ENCODE data around the gene G3BP2. TPM values are rescaled to one million over a fixed set of nuclear protein-coding genes. Genes with fewer than 3 reads are reported as not detected.
"Not testable (repeated sequence)": the region's sequence is repeated elsewhere in the genome, so short reads cannot be mapped to it uniquely, and the experiment has no call there.

G3BP2 gene
- total RNA-seq, 1 experiment from 2014 or later = 187 TPM

DNA sequence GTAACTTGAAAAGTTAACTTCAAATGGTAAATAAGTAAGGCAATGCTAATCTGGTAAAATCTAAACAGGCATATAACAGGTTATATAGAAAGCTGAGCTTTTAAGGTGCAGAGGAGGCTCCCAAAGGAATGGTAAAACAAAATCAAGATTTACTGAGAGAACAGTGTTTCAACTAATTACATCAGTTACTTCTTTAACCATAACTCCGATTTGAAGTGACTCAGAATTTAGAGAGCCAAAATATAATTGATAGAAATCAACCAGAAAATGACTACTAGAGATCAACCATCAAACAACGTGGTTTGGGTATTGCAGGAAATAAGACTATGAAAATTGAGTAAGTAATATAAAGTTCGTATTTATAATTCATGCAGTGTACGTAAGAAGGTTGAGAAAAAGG, 6.9 kb downstream of the G3BP2 start:
- no peaks in the 10 kb centered on the region for H3K9me3 ChIP-seq
- no peak overlapping the region for H3K4me3 ChIP-seq (ENCODE audit: low read depth, low read length)
- no peaks in the 10 kb centered on the region; the same call in 1 of the 2 replicates for H3K36me3 ChIP-seq (ENCODE audit: control insufficient read depth, insufficient read depth, low read length)
- intact Hi-C loops (cut with micrococcal nuclease; ENCODE audit: unreplicated experiment) = no loop called here
- Mint-ChIP-seq H3K36me3 (ENCODE audit: insufficient read depth, unreplicated experiment) (peaks cover 12% of the 10 kb centered on the region), H3K9me3 (ENCODE audit: unreplicated experiment) (no peaks in the 10 kb centered on the region), H3K4me3 (ENCODE audit: unreplicated experiment) (no peak overlapping the region), H3K27me3 (ENCODE audit: insufficient read depth, unreplicated experiment) (no peaks in the 10 kb centered on the region), H3K27ac (ENCODE audit: unreplicated experiment) (no peak overlapping the region), H3K4me1 (ENCODE audit: low read depth, unreplicated experiment) (peaks cover 9% of the 10 kb centered on the region)
- TF ChIP-seq, protein P1, sequence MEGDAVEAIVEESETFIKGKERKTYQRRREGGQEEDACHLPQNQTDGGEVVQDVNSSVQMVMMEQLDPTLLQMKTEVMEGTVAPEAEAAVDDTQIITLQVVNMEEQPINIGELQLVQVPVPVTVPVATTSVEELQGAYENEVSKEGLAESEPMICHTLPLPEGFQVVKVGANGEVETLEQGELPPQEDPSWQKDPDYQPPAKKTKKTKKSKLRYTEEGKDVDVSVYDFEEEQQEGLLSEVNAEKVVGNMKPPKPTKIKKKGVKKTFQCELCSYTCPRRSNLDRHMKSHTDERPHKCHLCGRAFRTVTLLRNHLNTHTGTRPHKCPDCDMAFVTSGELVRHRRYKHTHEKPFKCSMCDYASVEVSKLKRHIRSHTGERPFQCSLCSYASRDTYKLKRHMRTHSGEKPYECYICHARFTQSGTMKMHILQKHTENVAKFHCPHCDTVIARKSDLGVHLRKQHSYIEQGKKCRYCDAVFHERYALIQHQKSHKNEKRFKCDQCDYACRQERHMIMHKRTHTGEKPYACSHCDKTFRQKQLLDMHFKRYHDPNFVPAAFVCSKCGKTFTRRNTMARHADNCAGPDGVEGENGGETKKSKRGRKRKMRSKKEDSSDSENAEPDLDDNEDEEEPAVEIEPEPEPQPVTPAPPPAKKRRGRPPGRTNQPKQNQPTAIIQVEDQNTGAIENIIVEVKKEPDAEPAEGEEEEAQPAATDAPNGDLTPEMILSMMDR (IDR thresholded peaks at IDR 0.05; ENCODE audit: insufficient read depth in 1 of 2, low read depth in 1 of 2, low read length in 1 of 2, severe bottlenecking in 1 of 2, unreplicated experiment in 1 of 2) = no peak
- CTCF ChIA-PET = no interaction called here
- H3K4me1 ChIP-seq = peaks cover 26% of the 10 kb centered on the region
- BruUV-seq (replicated peaks) = no TSS peak
- DNase-seq = no peak
- POLR2A ChIA-PET = no interaction called here
- no peaks in the 10 kb centered on the region for H3K27me3 ChIP-seq (replicated peaks; ENCODE audit: control insufficient read depth, insufficient read depth, low read length)

DNA sequence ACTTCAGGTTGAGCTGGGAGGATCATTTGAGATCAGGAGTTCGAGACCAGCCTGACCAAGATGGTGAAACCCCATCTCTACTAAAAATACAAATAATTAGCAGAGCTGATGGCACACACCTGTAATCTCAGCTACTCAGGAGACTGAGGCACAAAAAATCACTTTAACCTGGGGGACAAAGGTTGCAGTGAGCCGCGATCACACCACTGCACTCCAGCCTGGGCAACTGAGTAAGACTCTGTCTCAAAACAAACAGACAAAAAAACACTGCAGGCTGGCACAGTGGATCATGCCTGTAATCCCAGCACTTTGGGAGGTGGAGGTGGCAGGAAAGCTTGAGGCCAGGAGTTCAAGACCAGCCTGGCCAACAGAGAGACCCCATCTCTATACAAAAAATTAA, 8.6 kb downstream of the G3BP2 start:
- intact Hi-C loops (cut with micrococcal nuclease; ENCODE audit: unreplicated experiment); H3K36me3 ChIP-seq (ENCODE audit: control insufficient read depth, insufficient read depth, low read length); H3K27ac Mint-ChIP-seq (ENCODE audit: unreplicated experiment); H3K9me3 Mint-ChIP-seq (ENCODE audit: unreplicated experiment); H3K4me3 Mint-ChIP-seq (ENCODE audit: unreplicated experiment); H3K4me1 Mint-ChIP-seq (ENCODE audit: low read depth, unreplicated experiment); CTCF ChIA-PET; H3K9me3 ChIP-seq; DNase-seq; H3K27me3 ChIP-seq (replicated peaks; ENCODE audit: control insufficient read depth, insufficient read depth, low read length); H3K4me3 ChIP-seq (ENCODE audit: low read depth, low read length); H3K27me3 Mint-ChIP-seq (ENCODE audit: insufficient read depth, unreplicated experiment); BruUV-seq (replicated peaks); POLR2A ChIA-PET: not testable (repeated sequence)
- H3K36me3 Mint-ChIP-seq (ENCODE audit: insufficient read depth, unreplicated experiment) = peaks cover 15% of the 10 kb centered on the region
- H3K4me1 ChIP-seq = peaks cover 31% of the 10 kb centered on the region

DNA sequence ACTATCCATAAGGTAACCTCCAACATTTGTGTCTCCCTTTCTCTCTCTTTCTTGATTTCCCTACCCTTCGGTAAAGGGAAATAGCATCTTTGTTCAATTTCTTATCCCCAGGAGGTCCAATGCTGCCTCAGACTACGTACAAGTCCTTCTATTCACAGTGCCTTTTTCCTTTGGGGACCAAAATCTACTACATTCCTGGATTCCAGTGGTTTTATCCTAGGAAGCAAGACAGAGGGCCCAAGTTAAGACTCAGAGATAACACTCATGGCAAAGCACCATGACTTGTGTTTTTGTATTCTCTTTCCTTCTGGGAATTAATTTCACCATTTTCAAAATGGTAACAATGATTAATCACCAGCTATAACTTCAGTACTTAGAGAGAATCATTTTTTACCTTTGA, 10.6 kb downstream of the G3BP2 start:
- Mint-ChIP-seq H3K9me3 (ENCODE audit: unreplicated experiment) (no peaks in the 10 kb centered on the region), H3K4me1 (ENCODE audit: low read depth, unreplicated experiment) (peaks cover 7% of the 10 kb centered on the region), H3K27ac (ENCODE audit: unreplicated experiment) (no peak overlapping the region), H3K36me3 (ENCODE audit: insufficient read depth, unreplicated experiment) (peaks cover 30% of the 10 kb centered on the region), H3K27me3 (ENCODE audit: insufficient read depth, unreplicated experiment) (no peaks in the 10 kb centered on the region), H3K4me3 (ENCODE audit: unreplicated experiment) (no peak overlapping the region)
- Histone ChIP-seq H3K4me3 (ENCODE audit: low read depth, low read length) (no peak overlapping the region), H3K4me1 (peaks cover 27% of the 10 kb centered on the region), H3K9me3 (no peaks in the 10 kb centered on the region), H3K27me3 (replicated peaks; ENCODE audit: control insufficient read depth, insufficient read depth, low read length) (no peaks in the 10 kb centered on the region), H3K36me3 (ENCODE audit: control insufficient read depth, insufficient read depth, low read length) (no peaks in the 10 kb centered on the region; the same call in 1 of the 2 replicates)
- CTCF ChIA-PET = no interaction called here
- POLR2A ChIA-PET = no interaction called here
- intact Hi-C loops (cut with micrococcal nuclease; ENCODE audit: unreplicated experiment) = no loop called here
- TF ChIP-seq, protein P1 (IDR thresholded peaks at IDR 0.05; ENCODE audit: insufficient read depth in 1 of 2, low read depth in 1 of 2, low read length in 1 of 2, severe bottlenecking in 1 of 2, unreplicated experiment in 1 of 2) = no peak
- no peak for DNase-seq
- BruUV-seq (replicated peaks) = no TSS peak

DNA sequence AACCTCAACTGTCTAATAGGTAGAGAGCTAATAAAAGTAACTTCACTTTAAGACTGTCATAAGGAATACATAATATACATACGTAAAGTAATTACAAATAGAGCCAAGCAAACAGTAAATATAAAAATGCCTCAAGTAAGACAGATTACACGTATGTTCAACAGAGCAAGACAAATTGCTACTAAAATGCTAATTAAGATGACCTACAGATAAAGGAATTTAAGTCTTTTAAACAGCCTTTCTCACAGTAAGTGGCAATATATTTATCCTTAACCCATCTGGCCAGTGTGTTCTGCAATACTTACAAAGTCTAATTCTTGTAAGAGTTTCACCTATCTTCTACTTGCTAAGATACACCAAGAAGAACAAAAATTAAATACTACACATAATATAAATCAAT, 12.7 kb downstream of the G3BP2 start:
- Mint-ChIP-seq H3K27ac (ENCODE audit: unreplicated experiment) (no peak overlapping the region), H3K27me3 (ENCODE audit: insufficient read depth, unreplicated experiment) (no peaks in the 10 kb centered on the region), H3K36me3 (ENCODE audit: insufficient read depth, unreplicated experiment) (peaks cover 42% of the 10 kb centered on the region), H3K9me3 (ENCODE audit: unreplicated experiment) (no peaks in the 10 kb centered on the region), H3K4me1 (ENCODE audit: low read depth, unreplicated experiment) (peaks cover 7% of the 10 kb centered on the region), H3K4me3 (ENCODE audit: unreplicated experiment) (no peak overlapping the region)
- CTCF ChIA-PET = no interaction called here
- Histone ChIP-seq H3K4me1 (peaks cover 24% of the 10 kb centered on the region), H3K9me3 (no peaks in the 10 kb centered on the region), H3K4me3 (ENCODE audit: low read depth, low read length) (no peak overlapping the region), H3K36me3 (ENCODE audit: control insufficient read depth, insufficient read depth, low read length) (no peaks in the 10 kb centered on the region; the same call in 1 of the 2 replicates), H3K27me3 (replicated peaks; ENCODE audit: control insufficient read depth, insufficient read depth, low read length) (no peaks in the 10 kb centered on the region)
- intact Hi-C loops (cut with micrococcal nuclease; ENCODE audit: unreplicated experiment) = no loop called here
- TSS peak; percentile 0 for BruUV-seq (replicated peaks)
- TF ChIP-seq, protein P1 (IDR thresholded peaks at IDR 0.05; ENCODE audit: insufficient read depth in 1 of 2, low read depth in 1 of 2, low read length in 1 of 2, severe bottlenecking in 1 of 2, unreplicated experiment in 1 of 2) = no peak
- POLR2A ChIA-PET = no interaction called here
- DNase-seq = no peak

Measured in Caco-2 (cell line).